Neuronal stem cell (in vitro differentiated cells): ENCODE results near the gene NIPAL4.
"Not testable (repeated sequence)": the region's sequence is repeated elsewhere in the genome, so short reads cannot be mapped to it uniquely, and the experiment has no call there.

Source experiments
- DNase-seq: peaks from one replicate; pipeline ENCODE4 v3.0.0-alpha.2; 2013; ENCODE audit warnings: low spot score
- H2AFZ ChIP-seq: one replicate; pipeline ENCODE4 v1.6.1; 2013; ENCODE audit warnings: mild to moderate bottlenecking, low read length, inconsistent platforms
- H2AK5ac ChIP-seq: 2 replicates; pipeline ENCODE4 v1.6.1; 2013; ENCODE audit warnings: low read depth, mild to moderate bottlenecking, inconsistent platforms, low read length, moderate library complexity, mixed read lengths
- H2BK120ac ChIP-seq: 2 replicates; pipeline ENCODE4 v1.6.1; 2013; ENCODE audit warnings: low read depth, mild to moderate bottlenecking, inconsistent platforms, low read length, moderate library complexity, mixed read lengths
- H2BK12ac ChIP-seq: one replicate; pipeline ENCODE4 v1.6.1; 2013; ENCODE audit warnings: low read length, inconsistent platforms
- H2BK15ac ChIP-seq: 2 replicates; pipeline ENCODE4 v1.6.1; 2013; ENCODE audit warnings: mild to moderate bottlenecking, low read length, inconsistent platforms, mixed read lengths
- H2BK5ac ChIP-seq: one replicate; pipeline ENCODE4 v1.6.1; 2013; ENCODE audit warnings: inconsistent platforms, mild to moderate bottlenecking, low read length, moderate library complexity
- H3K14ac ChIP-seq: one replicate; pipeline ENCODE4 v1.6.1; 2013; ENCODE audit warnings: low read length, inconsistent platforms
- H3K18ac ChIP-seq: 2 replicates; pipeline ENCODE4 v1.6.1; 2013; ENCODE audit warnings: low read length, inconsistent platforms
- H3K23ac ChIP-seq: 2 replicates; pipeline ENCODE4 v1.6.1; 2013; ENCODE audit warnings: low read depth, mild to moderate bottlenecking, mixed read lengths, low read length, inconsistent platforms; ENCODE audit not compliant: poor library complexity
- H3K27ac ChIP-seq: replicated peaks from 3 replicates; pipeline ENCODE4 v1.5.1; 2013; ENCODE audit warnings: low read length, inconsistent platforms
- H3K27me3 ChIP-seq, 3 experiments: 2 replicates each; pipeline ENCODE4 v1.6.1; 2013; ENCODE audit warnings: low read length in 3 of 3, mild to moderate bottlenecking in 2 of 3, inconsistent platforms in 1 of 3, low read depth in 1 of 3, mixed read lengths in 1 of 3, moderate library complexity in 1 of 3; ENCODE audit not compliant: control insufficient read depth in 3 of 3, insufficient read depth in 3 of 3
- H3K36me3 ChIP-seq, 2 donors: replicated peaks in 1 of 2; 2 replicates each; pipeline ENCODE4 v1.6.1; 2013; ENCODE audit warnings: low read length in 2 of 2; ENCODE audit not compliant: control insufficient read depth in 2 of 2, insufficient read depth in 2 of 2
- H3K4ac ChIP-seq: 2 replicates; pipeline ENCODE4 v1.6.1; 2013; ENCODE audit warnings: inconsistent platforms, mild to moderate bottlenecking, low read length, moderate library complexity
- H3K4me1 ChIP-seq, 2 donors: 1 replicate in 1 of 2; 2 replicates in 1 of 2; pipeline ENCODE4 v1.6.1; 2013; ENCODE audit warnings: low read length in 2 of 2, low read depth in 1 of 2; ENCODE audit not compliant: control insufficient read depth in 2 of 2, insufficient read depth in 1 of 2
- H3K4me2 ChIP-seq: one replicate; pipeline ENCODE4 v1.6.1; 2013; ENCODE audit warnings: mild to moderate bottlenecking, low read length, inconsistent platforms; ENCODE audit not compliant: insufficient read depth, poor library complexity, severe bottlenecking
- H3K4me3 ChIP-seq, 2 donors: 2 replicates each; pipeline ENCODE4 v1.5.1; 2013; ENCODE audit warnings: low read length in 2 of 2, mild to moderate bottlenecking in 2 of 2, inconsistent platforms in 1 of 2, moderate library complexity in 1 of 2
- H3K79me1 ChIP-seq: one replicate; pipeline ENCODE4 v1.6.1; 2013; ENCODE audit warnings: low read depth, mild to moderate bottlenecking, inconsistent platforms, low read length, moderate library complexity
- H3K9ac ChIP-seq: one replicate; pipeline ENCODE4 v1.6.1; 2013; ENCODE audit warnings: mild to moderate bottlenecking, low read depth, low read length, inconsistent platforms; ENCODE audit not compliant: poor library complexity
- H3K9me3 ChIP-seq, 2 donors: replicated peaks in 1 of 2; 2 replicates each; pipeline versions ENCODE3 to v1.6.1; 2013; ENCODE audit warnings: low read length in 2 of 2, mild to moderate bottlenecking in 2 of 2, inconsistent platforms in 1 of 2, low read depth in 1 of 2, mixed read lengths in 1 of 2, moderate library complexity in 1 of 2; ENCODE audit not compliant: control insufficient read depth in 2 of 2, insufficient read depth in 1 of 2
- H4K8ac ChIP-seq: one replicate; pipeline ENCODE4 v1.6.1; 2013; ENCODE audit warnings: low read depth, mild to moderate bottlenecking, inconsistent platforms, low read length, moderate library complexity
- H4K91ac ChIP-seq: one replicate; pipeline ENCODE4 v1.6.1; 2013; ENCODE audit warnings: low read length, low read depth, mild to moderate bottlenecking, inconsistent platforms; ENCODE audit not compliant: poor library complexity
- WGBS, 2 donors: extraction: QIAGEN DNeasy Blood & Tissue Kit; methylation state at CpG; one replicate each; pipeline ENCODE4 v1.1.7; 2013; ENCODE audit warnings: missing lambda C conversion rate in 2 of 2, mixed read lengths in 1 of 2; ENCODE audit not compliant: insufficient read length in 2 of 2, insufficient replicate concordance in 1 of 2; ENCODE audit errors: extremely low coverage in 2 of 2; 5-methylcytosine and 5-hydroxymethylcytosine counted together

NIPAL4 gene

GRCh38 chr5:157481265-157481664 lies 21.3 kb downstream of the NIPAL4 start:
- H3K14ac ChIP-seq, result peak overlapping the region; percentile 21
- H2BK5ac ChIP-seq, result no peak overlapping the region
- H3K36me3 ChIP-seq, result peaks cover 4 to 15% of the 10 kb centered on the region in 2 donors
- H4K8ac ChIP-seq, result no peak overlapping the region
- DNase-seq, result no peak
- WGBS, 2 donors, result no CpG with 5 or more reads among the region's 4 CpGs
- no peaks in the 10 kb centered on the region for H3K27me3 ChIP-seq
- no peak overlapping the region for H2AK5ac ChIP-seq
- no peak overlapping the region for H4K91ac ChIP-seq
- H2BK15ac ChIP-seq, result no peak overlapping the region
- H3K4me3 ChIP-seq, result peak overlapping the region in 1 of 2 donors; percentile 42
- H3K9ac ChIP-seq, result peak overlapping the region; percentile 10
- H3K27ac ChIP-seq, result no peak overlapping the region
- H3K4ac ChIP-seq, result no peak overlapping the region
- no peak overlapping the region for H2BK12ac ChIP-seq
- peaks cover 0 to 2% of the 10 kb centered on the region in 2 donors for H3K9me3 ChIP-seq
- H3K23ac ChIP-seq, result peak overlapping the region; percentile 2
- no peak overlapping the region for H2AFZ ChIP-seq
- H3K4me1 ChIP-seq, result peaks cover 0 to 2% of the 10 kb centered on the region in 2 donors
- no peak overlapping the region for H2BK120ac ChIP-seq
- no peak overlapping the region for H3K4me2 ChIP-seq
- no peaks in the 10 kb centered on the region for H3K79me1 ChIP-seq
- H3K18ac ChIP-seq, result no peak overlapping the region

GRCh38 chr5:157481666-157482065 lies 21.7 kb downstream of the NIPAL4 start:
- Histone ChIP-seq H3K9ac (no peak overlapping the region), H3K23ac (no peak overlapping the region), H3K4me2 (no peak overlapping the region), H2BK120ac (no peak overlapping the region), H3K4me1 (peaks cover 0 to 2% of the 10 kb centered on the region in 2 donors), H2AFZ (no peak overlapping the region), H3K14ac (no peak overlapping the region), H3K9me3 (peaks cover 0 to 2% of the 10 kb centered on the region in 2 donors), H4K91ac (no peak overlapping the region), H2BK12ac (no peak overlapping the region), H3K79me1 (no peaks in the 10 kb centered on the region), H3K4ac (no peak overlapping the region), H3K27me3 (no peaks in the 10 kb centered on the region), H3K27ac (no peak overlapping the region), H2BK15ac (no peak overlapping the region), H4K8ac (no peak overlapping the region), H3K18ac (no peak overlapping the region), H2AK5ac (no peak overlapping the region), H3K4me3 (no peak overlapping the region), H2BK5ac (no peak overlapping the region), H3K36me3 (peaks cover 4 to 15% of the 10 kb centered on the region in 2 donors)
- WGBS, 2 donors, result no CpG with 5 or more reads among the region's 7 CpGs
- no peak for DNase-seq

GRCh38 chr5:157482702-157483101 lies 22.7 kb downstream of the NIPAL4 start:
- not testable (repeated sequence) for H2BK5ac ChIP-seq, H4K91ac ChIP-seq, H2AK5ac ChIP-seq, H2AFZ ChIP-seq, H3K23ac ChIP-seq, H2BK12ac ChIP-seq, H4K8ac ChIP-seq, H3K79me1 ChIP-seq, H3K4ac ChIP-seq, H3K4me1 ChIP-seq, H2BK120ac ChIP-seq, H3K9ac ChIP-seq, H3K9me3 ChIP-seq, DNase-seq, H3K4me3 ChIP-seq, H3K27me3 ChIP-seq, H2BK15ac ChIP-seq, H3K27ac ChIP-seq, H3K14ac ChIP-seq, H3K4me2 ChIP-seq, H3K18ac ChIP-seq
- WGBS, 2 donors, result no CpG with 5 or more reads among the region's 2 CpGs
- H3K36me3 ChIP-seq, result peaks cover 4 to 18% of the 10 kb centered on the region in 2 donors

GRCh38 chr5:157484768-157485167 lies 24.8 kb downstream of the NIPAL4 start:
- no peak overlapping the region for H2BK15ac ChIP-seq
- H3K36me3 ChIP-seq, result peaks cover 4 to 24% of the 10 kb centered on the region in 2 donors
- WGBS, 2 donors, result no CpG with 5 or more reads among the region's 5 CpGs

More at GRCh38 chr5:157484768-157485167, 24.8 kb downstream of the NIPAL4 start:
- Histone ChIP-seq H3K79me1 (no peaks in the 10 kb centered on the region), H4K8ac (no peak overlapping the region), H3K4me1 (peaks cover 0 to 2% of the 10 kb centered on the region in 2 donors), H3K9me3 (peaks cover 0 to 2% of the 10 kb centered on the region in 2 donors), H2AK5ac (no peak overlapping the region), H3K18ac (no peak overlapping the region), H3K27me3 (no peaks in the 10 kb centered on the region), H3K4me3 (no peak overlapping the region), H3K27ac (no peak overlapping the region), H3K14ac (no peak overlapping the region), H2BK120ac (no peak overlapping the region), H4K91ac (no peak overlapping the region), H2BK5ac (no peak overlapping the region), H3K4ac (no peak overlapping the region), H3K23ac (peak overlapping the region; percentile 58), H3K4me2 (no peak overlapping the region), H2AFZ (no peak overlapping the region), H3K9ac (no peak overlapping the region), H2BK12ac (no peak overlapping the region)
- no peak for DNase-seq
